GM12878 (cell line): ENCODE results near the gene BCL11A. TPM values are rescaled to one million over a fixed set of nuclear protein-coding genes. Genes with fewer than 3 reads are reported as not detected.
A peak's percentile ranks its signal among the peaks of the same experiment; 100 is the strongest.

Experiments
- ATAC-seq: fragments of 200-7000 bp; cut with Tn5 transposase; 3 replicates; pipeline ENCODE4 v1.9.1; 2020; ENCODE audit warnings: mild to moderate bottlenecking, moderate library complexity
- BruUV-seq: library from RNA; stranded (reverse); fragments of 400-500 nt; replicated peaks from 2 replicates; lab custom pipeline; 2021; lab: Mats Ljungman, UMichigan
- CTCF ChIA-PET: fragments of 300-600 bp; sonication (Branson Sonifier 250); formaldehyde crosslinking; extraction: SDS; loops from one replicate; lab custom pipeline; 2021; ENCODE audit warnings: inconsistent platforms; lab: Yijun Ruan, JAX
- POLR2A ChIA-PET: fragments of 350-600 bp; formaldehyde crosslinking; extraction: SDS; loops from one replicate; lab custom pipeline; 2021; ENCODE audit warnings: inconsistent platforms; lab: Charles Lee
- RAD21 ChIA-PET: fragments of 300-600 bp; sonication (Branson Sonifier 250); formaldehyde crosslinking; loops from one replicate; lab custom pipeline; 2023; ENCODE audit warnings: antibody characterized with exemption; ENCODE audit not compliant: unreplicated experiment; lab: Charles Lee
- SMC1A ChIA-PET: fragments of 300-600 bp; sonication (Branson Sonifier 250); formaldehyde crosslinking; loops from one replicate; lab custom pipeline; 2023; ENCODE audit not compliant: unreplicated experiment, uncharacterized antibody; lab: Charles Lee
- DNase-seq: peaks from one replicate; pipeline ENCODE4 v3.0.0-alpha.2; 2011; ENCODE audit warnings: low read depth, low spot score
- FAIRE-seq: peaks from 3 replicates; lab custom pipeline; 2011; peaks lifted over from hg19 to GRCh38; lab: Jason Lieb, UNC
- H2AFZ ChIP-seq: 2 replicates; pipeline ENCODE4 v1.6.0; 2011; ENCODE audit warnings: low read depth, low read length, control low read depth; ENCODE audit not compliant: control insufficient read depth
- H3K27ac ChIP-seq: 2 replicates; pipeline ENCODE4 v1.5.1; 2011; ENCODE audit warnings: control low read depth; ENCODE audit not compliant: control insufficient read depth, insufficient read depth
- H3K27me3 ChIP-seq, 2 experiments: replicated peaks in 1 of 2; 2 replicates each; pipeline versions ENCODE4 v1.6.0 to v1.6.1; 2011; ENCODE audit warnings: low read length in 1 of 2; ENCODE audit not compliant: control insufficient read depth in 2 of 2, insufficient read depth in 2 of 2
- H3K36me3 ChIP-seq, 2 experiments: 2 replicates each; pipeline ENCODE4 v1.5.1; 2011; ENCODE audit warnings: low read length in 1 of 2; ENCODE audit not compliant: control insufficient read depth in 2 of 2, insufficient read depth in 2 of 2
- H3K4me1 ChIP-seq: 2 replicates; pipeline ENCODE4 v1.6.1; 2011; ENCODE audit warnings: mild to moderate bottlenecking, low read length, moderate library complexity, mixed read lengths; ENCODE audit not compliant: control insufficient read depth, insufficient read depth
- H3K4me2 ChIP-seq: 2 replicates; pipeline ENCODE4 v1.6.0; 2011; ENCODE audit warnings: control low read depth; ENCODE audit not compliant: control insufficient read depth, insufficient read depth
- H3K4me3 ChIP-seq: fragments of 200-600 bp; sonication (generic); 2 replicates; pipeline ENCODE4 v1.5.1; 2016
- H3K79me2 ChIP-seq: 2 replicates; pipeline ENCODE4 v1.6.0; 2011; ENCODE audit warnings: low read length; ENCODE audit not compliant: control insufficient read depth, insufficient read depth
- H3K9ac ChIP-seq: 2 replicates; pipeline ENCODE4 v1.8.0; 2011; ENCODE audit warnings: low read length, control low read depth, mixed read lengths; ENCODE audit not compliant: control insufficient read depth, insufficient read depth
- H3K9me3 ChIP-seq: replicated peaks from 3 replicates; pipeline ENCODE4 v1.5.1; 2011; ENCODE audit warnings: mild to moderate bottlenecking, low read length; ENCODE audit not compliant: control insufficient read depth, insufficient read depth
- H4K20me1 ChIP-seq: 2 replicates; pipeline ENCODE4 v1.6.0; 2011; ENCODE audit not compliant: control insufficient read depth, insufficient read depth
- BACH1 ChIP-seq: fragments of 450-650 bp; IDR thresholded peaks from 2 replicates; pipeline ENCODE4 v1.6.1; 2017; ENCODE audit warnings: mild to moderate bottlenecking, borderline replicate concordance
- EGR1 ChIP-seq, 2 experiments: IDR thresholded peaks; 1 replicate in 1 of 2; 2 replicates in 1 of 2; pipeline ENCODE4 v1.6.1; 2011 to 2012; ENCODE audit warnings: low read depth in 2 of 2, low read length in 2 of 2, borderline replicate concordance in 1 of 2, mild to moderate bottlenecking in 1 of 2, moderate library complexity in 1 of 2
- FOXM1 ChIP-seq: IDR thresholded peaks from 2 replicates; pipeline ENCODE4 v1.6.1; 2012; ENCODE audit warnings: low read depth, mild to moderate bottlenecking, inconsistent platforms, low read length, moderate library complexity
- IKZF1 ChIP-seq: fragments of 450-650 bp; conservative IDR thresholded peaks from 2 replicates; pipeline ENCODE4 v1.6.1; 2017; ENCODE audit warnings: antibody characterized with exemption, mild to moderate bottlenecking
- MTA2 ChIP-seq: fragments of 450-650 bp; IDR thresholded peaks from 2 replicates; pipeline ENCODE4 v1.6.1; 2016; ENCODE audit warnings: low read depth, mild to moderate bottlenecking, moderate library complexity
- RFX5 ChIP-seq: IDR thresholded peaks from 2 replicates; pipeline ENCODE4 v1.6.1; 2011; ENCODE audit warnings: low read depth, low read length, improper control_type of control experiment
- SMC3 ChIP-seq: IDR thresholded peaks from 2 replicates; pipeline ENCODE4 v1.6.1; 2011; ENCODE audit warnings: low read length, improper control_type of control experiment, borderline replicate concordance
- SPI1 ChIP-seq: IDR thresholded peaks from 2 replicates; pipeline ENCODE4 v1.6.1; 2011; ENCODE audit warnings: low read depth, mild to moderate bottlenecking, low read length, moderate library complexity, borderline replicate concordance; ENCODE audit not compliant: insufficient read depth
- SUPT20H ChIP-seq: IDR thresholded peaks from 2 replicates; pipeline ENCODE4 v1.6.1; 2011; ENCODE audit warnings: low read depth, mild to moderate bottlenecking, low read length, moderate library complexity, borderline replicate concordance; ENCODE audit not compliant: control insufficient read depth
- YBX1 ChIP-seq: fragments of 450-650 bp; IDR thresholded peaks from 2 replicates; pipeline ENCODE4 v1.6.1; 2016; ENCODE audit warnings: antibody characterized with exemption
- WGBS: methylation state at CpG from one replicate; pipeline ENCODE4 v1.1.6; 2016; ENCODE audit warnings: low lambda C conversion rate; ENCODE audit not compliant: insufficient replicate concordance, insufficient coverage; ENCODE audit errors: missing lambda C conversion rate; 5-methylcytosine and 5-hydroxymethylcytosine counted together
- in situ Hi-C: fragments of 300-500 bp; cut with MboI; formaldehyde crosslinking; loops from 9 replicates; pipeline ENCODE4 v1.14.3; 2018; ENCODE audit warnings: mixed read lengths
- intact Hi-C: fragments of 100-400 bp; cut with micrococcal nuclease; formaldehyde crosslinking; loops from one replicate; pipeline ENCODE4 v1.14.2; 2022; ENCODE audit not compliant: unreplicated experiment
- polyA plus RNA-seq, 11 experiments: library from polyadenylated mRNA; depleted of rRNA in 4 of 11; unstranded in 6 of 11; stranded (reverse) in 5 of 11; fragments of >200 nt; fragmentation: Nextera tagmentation in 4 of 11; fragmentation: Illumina TruSeq in 1 of 11; extraction: Ambion mirVana in 4 of 11; extraction: Trizol in 1 of 11; gene quantifications; 1 replicate in 1 of 11; 2 replicates in 10 of 11; pipeline versions ENCODE4 v1.2.1 to v1.2.3, GENCODE V29; 2011 to 2016; ENCODE audit warnings: inconsistent platforms in 2 of 11, missing spikeins in 2 of 11, low read depth in 1 of 11
- total RNA-seq, 4 experiments: library from RNA; depleted of rRNA in 3 of 4; stranded (reverse); fragments of >200 nt in 3 of 4; fragmentation: Illumina TruSeq in 1 of 4; extraction: Trizol in 1 of 4; gene quantifications; 2 replicates each; pipeline versions ENCODE4 v1.2.1 to v1.2.3, GENCODE V29; 2013 to 2021
- TF ChIP-seq, protein P1 (sequence below): fragments of 150-350 bp; IDR thresholded peaks from 2 replicates; pipeline ENCODE4 v1.6.1; 2014; ENCODE audit warnings: mild to moderate bottlenecking, low read depth, low read length
- TF ChIP-seq, protein P2 (sequence below): IDR thresholded peaks from 2 replicates; pipeline ENCODE4 v1.6.1; 2011; ENCODE audit warnings: borderline replicate concordance, low read depth, mild to moderate bottlenecking, moderate library complexity, low read length; ENCODE audit not compliant: insufficient read depth, poor library complexity, severe bottlenecking
- TF ChIP-seq, protein P3 (sequence below): fragments of 450-650 bp; IDR thresholded peaks from 2 replicates; pipeline ENCODE4 v1.6.1; 2016; ENCODE audit warnings: mild to moderate bottlenecking

Gene BCL11A
- total and polyA plus RNA-seq, 10 of the 15 experiments (the other 5 are each of a cell fraction or from before 2014, with no cell fraction given), result 7.5 to 26.6 (median 11.1) TPM; not detected in 1

DNA sequence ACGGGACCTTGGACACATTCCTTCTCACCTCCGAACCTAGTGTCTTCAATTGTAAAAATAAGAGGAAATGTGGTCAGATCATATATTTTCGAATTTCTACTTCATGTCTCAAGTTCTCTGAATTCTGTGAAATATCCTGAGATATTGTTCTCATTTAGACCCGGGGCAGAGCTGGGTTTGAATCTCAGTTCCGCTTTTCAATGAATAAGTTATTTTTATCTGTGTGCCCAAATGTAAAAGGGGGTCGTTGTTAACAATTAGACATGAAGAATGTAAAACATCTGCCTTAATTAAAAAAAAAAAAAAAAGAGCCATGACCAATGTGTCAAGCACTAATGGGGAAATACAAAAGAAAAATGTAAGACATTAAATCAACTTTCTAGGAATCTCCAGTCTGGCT lies 48.9 kb upstream of the BCL11A start:
- ChIA-PET RAD21 (no interaction called here), POLR2A (no interaction called here), CTCF (interaction anchor here (0.8 to 1.5 kb wide), 2 partner anchors 19 to 21 kb away, joined by 3 to 5 read pairs; no protein-coding TSS in a partner anchor), SMC1A (no interaction called here)
- intact Hi-C loops, result no loop called here
- 16% methylated on average over 6 of the region's 6 CpGs for WGBS
- in situ Hi-C loops, result no loop called here
- BruUV-seq, result no TSS peak
- H3K4me3 ChIP-seq, result no peak overlapping the region
- no peaks in the 10 kb centered on the region for H3K4me1 ChIP-seq
- ATAC-seq (peak; percentile 54), FAIRE-seq (peak; percentile 23), DNase-seq (no peak)
- no peaks in the 10 kb centered on the region for H3K27me3 ChIP-seq
- no peaks in the 10 kb centered on the region for H4K20me1 ChIP-seq
- H2AFZ ChIP-seq, result no peak overlapping the region
- H3K9ac ChIP-seq, result no peak overlapping the region
- no peaks in the 10 kb centered on the region for H3K79me2 ChIP-seq
- H3K27ac ChIP-seq, result no peak overlapping the region
- no peak for TF ChIP-seq BACH1
- peak; percentile 59; the same call in 1 of the 2 replicates for TF ChIP-seq MTA2
- TF ChIP-seq SPI1, result peak; percentile 83
- H3K4me2 ChIP-seq, result no peak overlapping the region; the same call in 1 of the 2 replicates
- H3K36me3 ChIP-seq, result no peaks in the 10 kb centered on the region
- no peaks in the 10 kb centered on the region; the same call in 2 of the 3 replicates for H3K9me3 ChIP-seq

DNA sequence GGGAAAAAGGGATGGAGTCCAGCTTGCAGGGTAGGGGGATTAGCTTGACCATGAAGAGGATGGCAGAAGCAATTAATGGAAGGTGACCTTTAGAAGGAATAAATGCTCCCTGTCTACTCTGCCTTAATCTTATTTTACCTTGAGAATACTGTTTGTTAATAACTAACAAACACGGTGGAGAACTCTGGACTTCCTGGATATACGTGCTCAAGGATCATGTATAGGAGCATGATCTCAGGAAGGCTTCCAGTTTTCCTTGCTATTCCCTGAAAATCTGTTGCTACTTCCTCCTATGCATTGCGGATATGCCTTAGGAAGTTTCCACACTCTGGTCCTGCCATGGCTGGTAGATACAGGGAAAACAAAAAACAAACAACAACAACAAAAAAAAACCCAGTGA lies 44.8 kb upstream of the BCL11A start:
- Histone ChIP-seq H3K4me3 (no peak overlapping the region), H3K4me1 (no peaks in the 10 kb centered on the region), H2AFZ (no peak overlapping the region), H3K9me3 (no peaks in the 10 kb centered on the region; the same call in 2 of the 3 replicates), H3K36me3 (no peaks in the 10 kb centered on the region), H4K20me1 (no peaks in the 10 kb centered on the region), H3K27me3 (no peaks in the 10 kb centered on the region; a peak in 1 of 4 replicates), H3K9ac (no peak overlapping the region), H3K79me2 (no peaks in the 10 kb centered on the region), H3K27ac (no peak overlapping the region), H3K4me2 (no peak overlapping the region)
- ATAC-seq (no peak), DNase-seq (no peak), FAIRE-seq (no peak)
- intact Hi-C loops (no loop called here), in situ Hi-C loops (loop anchor here (25.0 kb wide), 1 partner anchor 1836 kb away; no protein-coding TSS in a partner anchor)
- whole genome bisulfite sequencing, result 43% methylated on average over 3 of the region's 3 CpGs
- ChIA-PET CTCF (interaction anchor here (1.0 kb wide), 1 partner anchor 10 kb away, joined by 4 read pairs; no protein-coding TSS in a partner anchor), SMC1A (no interaction called here), POLR2A (no interaction called here), RAD21 (no interaction called here)
- BruUV-seq, result no TSS peak
- TF ChIP-seq EGR1 (IDR thresholded peaks at IDR 0.05; ENCODE audit: borderline replicate concordance in 1 of 2, low read depth in 2 of 2, low read length in 2 of 2) (no peak), SUPT20H (no peak), IKZF1 (no peak), YBX1 (no peak), SMC3 (no peak), FOXM1 (no peak), RFX5 (no peak)
- TF ChIP-seq, protein P1, sequence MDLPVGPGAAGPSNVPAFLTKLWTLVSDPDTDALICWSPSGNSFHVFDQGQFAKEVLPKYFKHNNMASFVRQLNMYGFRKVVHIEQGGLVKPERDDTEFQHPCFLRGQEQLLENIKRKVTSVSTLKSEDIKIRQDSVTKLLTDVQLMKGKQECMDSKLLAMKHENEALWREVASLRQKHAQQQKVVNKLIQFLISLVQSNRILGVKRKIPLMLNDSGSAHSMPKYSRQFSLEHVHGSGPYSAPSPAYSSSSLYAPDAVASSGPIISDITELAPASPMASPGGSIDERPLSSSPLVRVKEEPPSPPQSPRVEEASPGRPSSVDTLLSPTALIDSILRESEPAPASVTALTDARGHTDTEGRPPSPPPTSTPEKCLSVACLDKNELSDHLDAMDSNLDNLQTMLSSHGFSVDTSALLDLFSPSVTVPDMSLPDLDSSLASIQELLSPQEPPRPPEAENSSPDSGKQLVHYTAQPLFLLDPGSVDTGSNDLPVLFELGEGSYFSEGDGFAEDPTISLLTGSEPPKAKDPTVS, result no peak
- TF ChIP-seq, protein P2, sequence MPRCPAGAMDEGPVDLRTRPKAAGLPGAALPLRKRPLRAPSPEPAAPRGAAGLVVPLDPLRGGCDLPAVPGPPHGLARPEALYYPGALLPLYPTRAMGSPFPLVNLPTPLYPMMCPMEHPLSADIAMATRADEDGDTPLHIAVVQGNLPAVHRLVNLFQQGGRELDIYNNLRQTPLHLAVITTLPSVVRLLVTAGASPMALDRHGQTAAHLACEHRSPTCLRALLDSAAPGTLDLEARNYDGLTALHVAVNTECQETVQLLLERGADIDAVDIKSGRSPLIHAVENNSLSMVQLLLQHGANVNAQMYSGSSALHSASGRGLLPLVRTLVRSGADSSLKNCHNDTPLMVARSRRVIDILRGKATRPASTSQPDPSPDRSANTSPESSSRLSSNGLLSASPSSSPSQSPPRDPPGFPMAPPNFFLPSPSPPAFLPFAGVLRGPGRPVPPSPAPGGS, result no peak
- TF ChIP-seq, protein P3, sequence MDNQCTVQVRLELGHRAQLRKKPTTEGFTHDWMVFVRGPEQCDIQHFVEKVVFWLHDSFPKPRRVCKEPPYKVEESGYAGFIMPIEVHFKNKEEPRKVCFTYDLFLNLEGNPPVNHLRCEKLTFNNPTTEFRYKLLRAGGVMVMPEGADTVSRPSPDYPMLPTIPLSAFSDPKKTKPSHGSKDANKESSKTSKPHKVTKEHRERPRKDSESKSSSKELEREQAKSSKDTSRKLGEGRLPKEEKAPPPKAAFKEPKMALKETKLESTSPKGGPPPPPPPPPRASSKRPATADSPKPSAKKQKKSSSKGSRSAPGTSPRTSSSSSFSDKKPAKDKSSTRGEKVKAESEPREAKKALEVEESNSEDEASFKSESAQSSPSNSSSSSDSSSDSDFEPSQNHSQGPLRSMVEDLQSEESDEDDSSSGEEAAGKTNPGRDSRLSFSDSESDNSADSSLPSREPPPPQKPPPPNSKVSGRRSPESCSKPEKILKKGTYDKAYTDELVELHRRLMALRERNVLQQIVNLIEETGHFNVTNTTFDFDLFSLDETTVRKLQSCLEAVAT, result no peak
